ENCODE data around the gene NLN.
"Not testable (repeated sequence)": the region's sequence is repeated elsewhere in the genome, so short reads cannot be mapped to it uniquely, and the experiment has no call there.

NLN gene

DNA sequence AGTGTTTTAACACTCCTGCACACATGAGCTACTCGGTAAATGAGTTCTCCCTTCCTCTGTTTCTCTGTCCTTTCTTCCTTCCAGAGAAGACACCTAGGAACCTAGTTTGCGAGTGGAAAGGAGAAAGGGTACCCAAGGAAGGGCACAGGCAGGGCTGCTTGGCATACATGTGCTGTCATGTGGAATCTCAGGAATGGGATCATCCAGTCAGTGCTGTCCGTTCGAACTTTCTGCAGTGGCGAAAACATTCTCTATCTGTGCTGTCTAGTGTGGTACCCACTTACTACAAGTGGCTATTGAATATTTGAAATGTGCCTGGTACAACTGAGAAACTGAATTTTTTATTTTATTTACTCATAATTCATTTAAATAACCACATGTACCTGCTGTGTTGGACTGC is 28.0 kb downstream of the NLN start:
- Mint-ChIP-seq H3K9me3 (ENCODE audit: low read depth) (no peaks in the 10 kb centered on the region), H3K27me3 (no peaks in the 10 kb centered on the region), H3K36me3 (peaks cover 5% of the 10 kb centered on the region), H3K4me3 (no peak overlapping the region), H3K27ac (no peak overlapping the region), H3K4me1 (ENCODE audit: low read depth) (peaks cover 8% of the 10 kb centered on the region)

- Mint-ChIP-seq H3K27ac (no peak overlapping the region), H3K36me3 (peaks cover 5% of the 10 kb centered on the region)
Observed at GRCh38 chr5:65750938-65751337, 28.9 kb downstream of the NLN start.

GRCh38 chr5:65753189-65753588 is 31.2 kb downstream of the NLN start:
- Mint-ChIP-seq H3K27me3 (no peaks in the 10 kb centered on the region), H3K27ac (no peak overlapping the region), H3K4me1 (ENCODE audit: low read depth) (peaks cover 8% of the 10 kb centered on the region), H3K9me3 (ENCODE audit: low read depth) (no peaks in the 10 kb centered on the region), H3K36me3 (no peaks in the 10 kb centered on the region), H3K4me3 (no peak overlapping the region)

More at GRCh38 chr5:65750938-65751337, 28.9 kb downstream of the NLN start:
- Mint-ChIP-seq H3K4me1 (ENCODE audit: low read depth) (peaks cover 8% of the 10 kb centered on the region), H3K27me3 (no peaks in the 10 kb centered on the region), H3K9me3 (ENCODE audit: low read depth) (no peaks in the 10 kb centered on the region), H3K4me3 (no peak overlapping the region)

- peaks cover 14% of the 10 kb centered on the region for H3K4me1 Mint-ChIP-seq (ENCODE audit: low read depth)
- no peak overlapping the region for H3K27ac Mint-ChIP-seq
- H3K27me3 Mint-ChIP-seq = no peaks in the 10 kb centered on the region
Observed at GRCh38 chr5:65758546-65759144, 36.6 kb downstream of the NLN start.

GRCh38 chr5:65760504-65761275 is 38.7 kb downstream of the NLN start:
- Mint-ChIP-seq H3K4me3 (no peak overlapping the region), H3K36me3 (peaks cover 6% of the 10 kb centered on the region), H3K9me3 (ENCODE audit: low read depth) (no peaks in the 10 kb centered on the region), H3K27ac (no peak overlapping the region), H3K4me1 (ENCODE audit: low read depth) (peaks cover 14% of the 10 kb centered on the region), H3K27me3 (no peaks in the 10 kb centered on the region)

More at GRCh38 chr5:65758546-65759144, 36.6 kb downstream of the NLN start:
- H3K36me3 Mint-ChIP-seq = peaks cover 6% of the 10 kb centered on the region
- H3K4me3 Mint-ChIP-seq = no peak overlapping the region
- no peaks in the 10 kb centered on the region for H3K9me3 Mint-ChIP-seq (ENCODE audit: low read depth)

DNA sequence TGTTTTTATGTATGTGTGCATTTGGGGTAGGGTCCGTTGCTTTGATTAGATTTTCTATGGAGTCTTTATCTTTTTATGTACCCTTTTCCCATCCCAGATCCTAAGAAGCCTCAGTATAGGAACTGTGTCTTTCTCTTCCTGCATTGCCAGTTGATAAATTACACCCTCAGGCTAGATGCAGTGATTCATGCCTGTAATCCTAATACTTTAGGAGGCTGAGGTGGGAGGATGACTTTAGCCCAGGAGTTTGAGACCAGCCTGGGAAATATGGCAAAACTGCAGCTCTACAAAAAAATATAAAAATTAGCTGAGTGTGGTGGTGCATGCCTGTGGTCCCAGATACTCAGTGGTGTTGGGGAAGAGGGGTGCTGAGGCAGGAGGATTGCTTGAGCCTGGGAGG is 40.2 kb downstream of the NLN start:
- Mint-ChIP-seq H3K4me1 (ENCODE audit: low read depth) (peaks cover 16% of the 10 kb centered on the region), H3K27me3 (no peaks in the 10 kb centered on the region), H3K36me3 (peaks cover 17% of the 10 kb centered on the region), H3K4me3 (no peak overlapping the region), H3K9me3 (ENCODE audit: low read depth) (no peaks in the 10 kb centered on the region), H3K27ac (no peak overlapping the region)

DNA sequence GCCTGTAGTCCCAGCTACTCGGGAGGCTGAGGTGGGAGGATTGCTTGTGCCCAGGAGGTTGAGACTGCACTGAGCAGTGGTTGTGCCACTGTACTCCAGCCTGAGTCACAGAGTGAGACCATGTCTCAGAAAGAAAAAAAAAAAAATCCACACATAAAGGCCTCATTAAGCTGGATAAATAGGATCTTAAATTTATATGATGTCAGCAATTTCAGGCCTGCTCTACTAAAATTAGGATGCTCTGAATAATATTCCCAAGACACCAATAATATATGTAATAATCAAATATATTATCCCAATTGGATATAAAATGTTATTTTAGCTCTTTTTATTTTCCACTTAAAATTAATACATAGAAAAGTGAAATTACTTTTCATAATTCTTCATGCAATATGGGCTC is 43.6 kb downstream of the NLN start:
- Mint-ChIP-seq H3K27me3 (no peaks in the 10 kb centered on the region), H3K4me3 (no peak overlapping the region), H3K36me3 (peaks cover 17% of the 10 kb centered on the region), H3K27ac (peak overlapping the region; percentile 46), H3K4me1 (ENCODE audit: low read depth) (peaks cover 13% of the 10 kb centered on the region), H3K9me3 (ENCODE audit: low read depth) (no peaks in the 10 kb centered on the region)

GRCh38 chr5:65766175-65766574 is 44.2 kb downstream of the NLN start:
- peaks cover 8% of the 10 kb centered on the region for H3K4me1 Mint-ChIP-seq (ENCODE audit: low read depth)
- H3K36me3 Mint-ChIP-seq = peaks cover 17% of the 10 kb centered on the region
- H3K4me3 Mint-ChIP-seq = no peak overlapping the region
- H3K27ac Mint-ChIP-seq = peak overlapping the region; percentile 46
- no peaks in the 10 kb centered on the region for H3K27me3 Mint-ChIP-seq
- no peaks in the 10 kb centered on the region for H3K9me3 Mint-ChIP-seq (ENCODE audit: low read depth)

- Mint-ChIP-seq H3K36me3 (peaks cover 17% of the 10 kb centered on the region), H3K4me1 (ENCODE audit: low read depth) (peaks cover 5% of the 10 kb centered on the region), H3K27ac (no peak overlapping the region), H3K27me3 (no peaks in the 10 kb centered on the region), H3K9me3 (ENCODE audit: low read depth) (no peaks in the 10 kb centered on the region), H3K4me3 (no peak overlapping the region)
Observed at GRCh38 chr5:65766781-65767180, 44.8 kb downstream of the NLN start.

- H3K4me1 Mint-ChIP-seq (ENCODE audit: low read depth) = peaks cover 5% of the 10 kb centered on the region
- no peaks in the 10 kb centered on the region for H3K9me3 Mint-ChIP-seq (ENCODE audit: low read depth)
- H3K4me3 Mint-ChIP-seq = no peak overlapping the region
- H3K36me3 Mint-ChIP-seq = peaks cover 17% of the 10 kb centered on the region
- no peak overlapping the region for H3K27ac Mint-ChIP-seq
- H3K27me3 Mint-ChIP-seq = no peaks in the 10 kb centered on the region
Observed at GRCh38 chr5:65767565-65767964, 45.6 kb downstream of the NLN start.

DNA sequence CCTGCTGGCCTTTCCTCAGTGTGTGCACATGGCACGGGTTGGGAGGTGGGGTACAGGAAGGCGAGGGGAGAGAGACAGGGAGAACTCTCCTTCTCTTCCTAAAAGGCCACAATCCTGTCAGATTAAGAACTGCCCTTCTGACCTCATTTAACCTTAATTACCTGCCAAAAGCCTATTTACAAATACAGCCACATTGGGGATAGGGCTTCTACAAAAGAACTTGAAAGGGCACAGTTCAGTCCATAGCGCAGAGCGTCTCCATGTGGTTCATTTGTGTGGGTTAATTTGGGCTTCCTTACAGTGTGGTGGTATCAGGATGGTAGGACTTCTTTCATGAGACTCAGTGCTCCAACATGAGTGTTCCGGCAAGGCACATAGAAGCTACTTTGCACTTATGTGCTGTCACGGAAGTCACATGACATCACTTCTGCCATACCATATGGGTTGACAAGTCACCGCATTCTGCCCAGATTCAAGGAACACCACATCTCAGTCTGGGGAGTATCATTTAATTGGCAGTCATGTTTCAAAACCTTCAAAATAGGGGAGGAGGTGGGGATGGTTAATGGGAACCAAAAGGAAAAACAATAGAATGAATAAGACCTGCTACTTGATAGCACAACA is 46.8 kb downstream of the NLN start:
- H3K4me1 Mint-ChIP-seq (ENCODE audit: low read depth) = peaks cover 6% of the 10 kb centered on the region
- H3K36me3 Mint-ChIP-seq = peaks cover 15% of the 10 kb centered on the region
- H3K4me3 Mint-ChIP-seq = no peak overlapping the region
- H3K27ac Mint-ChIP-seq = no peak overlapping the region
- no peaks in the 10 kb centered on the region for H3K27me3 Mint-ChIP-seq
- H3K9me3 Mint-ChIP-seq (ENCODE audit: low read depth) = no peaks in the 10 kb centered on the region

DNA sequence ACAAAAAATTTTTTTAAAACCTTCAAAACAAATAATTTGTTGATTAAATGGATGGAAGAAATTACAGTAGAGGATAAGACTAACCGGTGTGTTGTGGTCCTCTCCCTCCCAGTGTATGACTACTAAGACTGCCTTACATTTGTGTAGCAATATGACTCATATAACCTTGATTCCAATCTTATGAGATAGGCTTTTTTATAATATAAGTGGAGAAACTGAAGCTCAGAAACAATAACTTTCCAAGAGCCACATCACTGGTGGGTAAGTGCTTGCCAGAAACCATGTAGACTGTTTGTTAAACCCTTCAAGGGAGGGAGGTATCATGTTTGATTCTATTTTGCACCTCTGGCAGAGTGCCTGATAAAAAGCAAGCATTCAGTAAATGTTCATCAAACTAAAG is 47.5 kb downstream of the NLN start:
- H3K36me3 Mint-ChIP-seq = peaks cover 15% of the 10 kb centered on the region
- no peaks in the 10 kb centered on the region for H3K9me3 Mint-ChIP-seq (ENCODE audit: low read depth)
- H3K4me1 Mint-ChIP-seq (ENCODE audit: low read depth) = peaks cover 13% of the 10 kb centered on the region
- H3K27me3 Mint-ChIP-seq = no peaks in the 10 kb centered on the region
- no peak overlapping the region for H3K4me3 Mint-ChIP-seq
- H3K27ac Mint-ChIP-seq = no peak overlapping the region

- Mint-ChIP-seq H3K27ac (no peak overlapping the region), H3K36me3 (peaks cover 10% of the 10 kb centered on the region), H3K4me3 (no peak overlapping the region), H3K27me3 (no peaks in the 10 kb centered on the region), H3K4me1 (ENCODE audit: low read depth) (peaks cover 17% of the 10 kb centered on the region), H3K9me3 (ENCODE audit: low read depth) (no peaks in the 10 kb centered on the region)
Observed at GRCh38 chr5:65771266-65771665, 49.3 kb downstream of the NLN start.

- not testable (repeated sequence) for H3K27me3 Mint-ChIP-seq; H3K36me3 Mint-ChIP-seq; H3K4me3 Mint-ChIP-seq; H3K27ac Mint-ChIP-seq; H3K9me3 Mint-ChIP-seq (ENCODE audit: low read depth)
- H3K4me1 Mint-ChIP-seq (ENCODE audit: low read depth) = peaks cover 19% of the 10 kb centered on the region
Observed at GRCh38 chr5:65772963-65773362, 51.0 kb downstream of the NLN start.

DNA sequence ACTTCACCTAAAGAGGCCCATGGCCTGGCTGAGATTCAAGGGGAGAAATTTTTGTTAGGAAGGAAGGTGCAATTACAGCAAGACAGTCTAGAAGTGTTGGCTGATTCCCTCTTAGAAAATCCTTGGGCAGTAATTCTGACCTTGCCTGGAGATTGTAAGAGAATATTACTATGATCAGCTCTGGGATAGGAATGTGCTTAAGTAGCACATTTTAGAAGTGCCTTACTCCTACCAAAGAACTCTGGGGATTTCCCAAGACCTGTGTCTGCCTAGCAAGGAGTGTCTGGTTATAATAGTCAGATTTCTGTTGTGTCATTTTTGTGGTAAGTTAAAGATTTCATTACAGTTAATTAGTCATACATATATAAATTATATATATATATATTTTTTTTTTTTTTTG is 52.3 kb downstream of the NLN start:
- Mint-ChIP-seq H3K4me3 (no peak overlapping the region), H3K36me3 (peaks cover 6% of the 10 kb centered on the region), H3K27ac (peak overlapping the region; percentile 35), H3K27me3 (no peaks in the 10 kb centered on the region), H3K4me1 (ENCODE audit: low read depth) (peaks cover 29% of the 10 kb centered on the region), H3K9me3 (ENCODE audit: low read depth) (no peaks in the 10 kb centered on the region)

All from activated naive CD8-positive, alpha-beta T cell (primary cell).